Mucosa of descending colon (tissue), 3 donors: ENCODE data around the gene PHTF2. TPM values are rescaled to one million over a fixed set of nuclear protein-coding genes. Genes with fewer than 3 reads are reported as not detected.

Experiments used
- ATAC-seq: fragments of 200-7000 bp; cut with Tn5 transposase; one replicate; pipeline ENCODE4 v1.9.1; 2020; ENCODE audit warnings: mild to moderate bottlenecking, moderate library complexity
- DNase-seq, 3 donors: peaks; one replicate each; pipeline ENCODE4 v3.0.0-alpha.2; 2020
- H3K36me3 ChIP-seq: fragments of 200-600 bp; one replicate; pipeline ENCODE4 v1.8.0; 2021; ENCODE audit warnings: low read depth, mild to moderate bottlenecking
- H3K4me1 ChIP-seq: fragments of 200-600 bp; one replicate; pipeline ENCODE4 v1.8.0; 2021; ENCODE audit warnings: low read depth, mild to moderate bottlenecking
- H3K4me3 ChIP-seq: fragments of 200-600 bp; one replicate; pipeline ENCODE4 v1.8.0; 2021; ENCODE audit warnings: mild to moderate bottlenecking
- H3K9me3 ChIP-seq: fragments of 200-600 bp; one replicate; pipeline ENCODE4 v1.8.0; 2021; ENCODE audit warnings: mild to moderate bottlenecking
- intact Hi-C, 2 donors: fragments of 100-400 bp; cut with DNase I in 1 of 2; cut with micrococcal nuclease in 1 of 2; formaldehyde crosslinking; loops; one replicate each; pipeline versions ENCODE4 v1.11.0 to v1.11.1; 2022; cut with DNase I, micrococcal nuclease
- total RNA-seq, 3 donors: library from RNA; stranded (reverse); fragmentation: NEBNext Ultra II Directional in 2 of 3; extraction: Animal tissue kit (Norgen Biotek cat#: 25700) in 2 of 3; gene quantifications; one replicate each; pipeline versions ENCODE4 v1.2.1 to v1.2.4, GENCODE V29; 2021 to 2023
- TF ChIP-seq, protein P1 (sequence below): fragments of 200-600 bp; IDR thresholded peaks from one replicate; pipeline ENCODE4 v1.8.0; 2022; ENCODE audit warnings: antibody characterized with exemption, mild to moderate bottlenecking
- donor health status: DM: no; HTN: no; CAD: no; lungs with moderate emphysema.
- donor health status: DM: no; HTN: no; CAD: no.
- donor health status: DM: no; HTN: yes; CAD: no.

Gene PHTF2
- total RNA-seq, 3 donors from 2014 or later = 13.1 to 15.2 (median 13.7) TPM

- no peak overlapping the region for H3K4me3 ChIP-seq
- TF ChIP-seq, protein P1, sequence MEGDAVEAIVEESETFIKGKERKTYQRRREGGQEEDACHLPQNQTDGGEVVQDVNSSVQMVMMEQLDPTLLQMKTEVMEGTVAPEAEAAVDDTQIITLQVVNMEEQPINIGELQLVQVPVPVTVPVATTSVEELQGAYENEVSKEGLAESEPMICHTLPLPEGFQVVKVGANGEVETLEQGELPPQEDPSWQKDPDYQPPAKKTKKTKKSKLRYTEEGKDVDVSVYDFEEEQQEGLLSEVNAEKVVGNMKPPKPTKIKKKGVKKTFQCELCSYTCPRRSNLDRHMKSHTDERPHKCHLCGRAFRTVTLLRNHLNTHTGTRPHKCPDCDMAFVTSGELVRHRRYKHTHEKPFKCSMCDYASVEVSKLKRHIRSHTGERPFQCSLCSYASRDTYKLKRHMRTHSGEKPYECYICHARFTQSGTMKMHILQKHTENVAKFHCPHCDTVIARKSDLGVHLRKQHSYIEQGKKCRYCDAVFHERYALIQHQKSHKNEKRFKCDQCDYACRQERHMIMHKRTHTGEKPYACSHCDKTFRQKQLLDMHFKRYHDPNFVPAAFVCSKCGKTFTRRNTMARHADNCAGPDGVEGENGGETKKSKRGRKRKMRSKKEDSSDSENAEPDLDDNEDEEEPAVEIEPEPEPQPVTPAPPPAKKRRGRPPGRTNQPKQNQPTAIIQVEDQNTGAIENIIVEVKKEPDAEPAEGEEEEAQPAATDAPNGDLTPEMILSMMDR = no peak
- H3K36me3 ChIP-seq = no peaks in the 10 kb centered on the region
- ATAC-seq = no peak
- DNase-seq = no peak
- intact Hi-C loops = no loop called here
- H3K9me3 ChIP-seq = no peaks in the 10 kb centered on the region
- no peaks in the 10 kb centered on the region for H3K4me1 ChIP-seq
Measured at GRCh38 chr7:77877791-77878190, 79.2 kb downstream of the PHTF2 start.

DNA sequence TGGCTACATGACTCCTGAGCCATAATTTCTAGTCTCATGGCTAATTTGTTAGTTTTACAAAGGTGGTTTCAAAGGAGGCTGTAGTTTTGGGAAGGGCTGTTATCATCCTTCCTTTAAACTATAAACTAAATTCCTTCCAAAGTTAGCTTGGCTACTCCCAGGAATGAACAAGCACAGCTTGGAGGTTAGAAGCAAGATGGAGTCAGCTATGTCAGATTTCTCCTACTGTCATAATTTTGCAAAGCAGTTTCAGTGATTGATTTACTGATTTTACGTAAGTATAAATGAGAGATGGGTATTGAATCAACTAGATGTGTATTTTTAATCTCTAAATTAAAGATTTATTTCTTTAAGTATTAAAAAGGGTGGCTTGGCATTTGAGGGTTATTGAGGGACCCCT, 79.9 kb downstream of the PHTF2 start:
- intact Hi-C loops = no loop called here
- ATAC-seq (no peak), DNase-seq (no peak)
- TF ChIP-seq, protein P1 = no peak
- no peaks in the 10 kb centered on the region for H3K4me1 ChIP-seq
- no peak overlapping the region for H3K4me3 ChIP-seq
- H3K36me3 ChIP-seq = no peaks in the 10 kb centered on the region
- no peaks in the 10 kb centered on the region for H3K9me3 ChIP-seq

GRCh38 chr7:77879272-77879671, 80.7 kb downstream of the PHTF2 start:
- DNase-seq (no peak), ATAC-seq (no peak)
- TF ChIP-seq, protein P1 = no peak
- intact Hi-C loops = no loop called here
- no peak overlapping the region for H3K4me3 ChIP-seq
- H3K36me3 ChIP-seq = no peaks in the 10 kb centered on the region
- no peaks in the 10 kb centered on the region for H3K9me3 ChIP-seq
- H3K4me1 ChIP-seq = no peaks in the 10 kb centered on the region

GRCh38 chr7:77881871-77882270, 83.3 kb downstream of the PHTF2 start:
- intact Hi-C loops = no loop called here

GRCh38 chr7:77885155-77885554, 86.6 kb downstream of the PHTF2 start:
- DNase-seq (no peak), ATAC-seq (no peak)
- no peaks in the 10 kb centered on the region for H3K36me3 ChIP-seq
- H3K4me3 ChIP-seq = no peak overlapping the region
- intact Hi-C loops = no loop called here
- no peaks in the 10 kb centered on the region for H3K9me3 ChIP-seq
- H3K4me1 ChIP-seq = no peaks in the 10 kb centered on the region
- TF ChIP-seq, protein P1 = no peak

More at GRCh38 chr7:77881871-77882270, 83.3 kb downstream of the PHTF2 start:
- Histone ChIP-seq H3K36me3 (no peaks in the 10 kb centered on the region), H3K4me3 (no peak overlapping the region), H3K9me3 (no peaks in the 10 kb centered on the region), H3K4me1 (no peaks in the 10 kb centered on the region)
- ATAC-seq = no peak
- no peak for DNase-seq
- TF ChIP-seq, protein P1 = no peak

DNA sequence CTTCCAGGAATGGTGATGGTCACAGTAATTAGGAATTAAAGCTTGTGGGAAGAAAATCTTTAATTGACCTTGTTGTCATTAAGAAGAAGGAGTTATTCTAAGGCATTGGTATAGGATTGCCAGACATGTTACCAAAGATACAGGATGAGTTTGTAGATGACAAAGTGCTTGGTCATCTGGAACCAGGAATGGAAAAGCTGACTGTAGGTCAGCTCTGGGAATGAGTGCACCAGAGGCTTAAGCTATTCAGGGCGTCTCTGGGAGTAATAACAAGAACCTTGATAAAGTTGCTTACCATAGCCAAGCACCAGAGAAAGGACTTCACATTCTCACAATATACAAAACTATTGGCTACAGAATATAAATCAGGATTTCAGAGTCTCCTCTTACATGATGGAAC, 89.0 kb downstream of the PHTF2 start:
- H3K36me3 ChIP-seq = no peaks in the 10 kb centered on the region
- ATAC-seq = no peak
- DNase-seq = no peak
- H3K4me1 ChIP-seq = no peaks in the 10 kb centered on the region
- intact Hi-C loops = no loop called here
- no peak overlapping the region for H3K4me3 ChIP-seq
- H3K9me3 ChIP-seq = no peaks in the 10 kb centered on the region
- TF ChIP-seq, protein P1 = no peak
